Measurements from ENCODE around the gene LAMC1.

- no peak for TF ChIP-seq EZH2 (IDR thresholded peaks at IDR 0.05; ENCODE audit: insufficient read depth, poor library complexity, severe bottlenecking)
- no peak for TF ChIP-seq EZH2phosphoT487 (IDR thresholded peaks at IDR 0.05; ENCODE audit: insufficient read depth, low read depth)
Observed at GRCh38 chr1:183106746-183107145, 83.5 kb downstream of the LAMC1 start.
